ENCODE measurements around the gene LAMTOR1.
A peak's percentile ranks its signal among the peaks of the same experiment; 100 is the strongest.

LAMTOR1 gene

DNA sequence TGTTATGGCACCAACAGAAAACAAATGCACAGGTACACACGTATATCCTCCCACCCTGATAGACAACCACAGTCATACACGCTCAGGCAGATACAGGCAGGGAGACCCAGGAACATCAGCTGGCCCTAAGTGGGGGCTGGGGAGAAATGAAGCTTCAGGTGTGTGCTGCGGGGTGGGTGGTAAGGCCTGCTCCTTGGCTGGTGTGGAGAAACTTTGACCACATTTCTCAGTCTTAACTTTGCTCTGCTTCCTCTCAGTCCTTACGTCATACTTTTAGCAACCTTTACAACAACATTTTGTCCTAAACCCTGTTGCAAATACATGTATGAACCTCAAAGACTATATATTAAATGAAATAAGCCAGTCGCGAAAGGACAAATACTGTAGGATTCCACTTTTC lies 16.1 kb upstream of the LAMTOR1 start:
- no peak for DNase-seq (ENCODE audit: low read depth, low spot score)

- no peak for DNase-seq (ENCODE audit: low read depth, low spot score)
Measured at GRCh38 chr11:72116019-72116755, 13.1 kb upstream of the LAMTOR1 start.

GRCh38 chr11:72114570-72114969 lies 11.5 kb upstream of the LAMTOR1 start:
- no peak for DNase-seq (ENCODE audit: low read depth, low spot score)

DNA sequence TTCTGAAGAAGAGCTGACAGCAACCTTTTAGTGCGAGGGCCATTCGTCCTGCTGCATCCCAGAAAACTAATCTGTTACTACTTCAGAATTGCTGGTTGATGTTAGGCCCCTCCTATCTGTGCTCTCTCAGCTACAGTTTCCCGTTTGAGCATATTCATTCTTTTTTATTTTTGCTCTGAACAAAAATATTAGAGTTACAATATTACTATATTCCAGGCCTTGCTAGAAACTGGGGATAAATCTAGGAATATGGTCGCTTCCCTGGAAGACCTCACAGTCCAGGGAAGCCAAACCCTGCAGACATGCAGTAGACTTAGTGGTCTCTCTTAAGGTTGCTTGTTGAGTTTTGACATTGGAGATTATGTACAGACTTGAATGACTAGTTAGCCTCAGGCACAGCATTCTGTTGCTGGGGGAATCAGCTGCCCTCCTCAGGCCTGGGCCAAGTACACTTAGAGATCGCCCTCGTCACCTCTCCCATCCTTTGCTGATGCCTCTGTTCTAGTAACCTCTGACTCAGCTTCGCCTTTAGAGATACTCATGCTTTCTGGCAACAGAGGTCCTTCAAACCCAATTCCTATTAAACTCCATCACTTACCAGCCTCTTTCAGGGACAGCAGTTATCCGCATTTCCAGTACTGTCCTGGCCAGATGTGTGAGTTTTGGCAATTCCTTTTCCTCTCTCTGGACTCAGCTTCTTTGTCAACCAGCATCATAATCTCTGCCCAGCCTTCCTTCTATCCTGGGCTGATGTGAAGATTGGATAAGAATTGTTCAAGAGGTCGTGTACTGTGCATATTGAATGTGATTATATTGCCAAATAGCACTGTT lies 10.1 kb upstream of the LAMTOR1 start:
- no peak for DNase-seq (ENCODE audit: low read depth, low spot score)

GRCh38 chr11:72112143-72112977 lies 9.3 kb upstream of the LAMTOR1 start, which contains the start of gene ANAPC15:
Gene ANAPC15 (minus strand): TSS chr11:72112695. CDS start chr11:72111276, 1,419 bp downstream.
- DNase-seq (ENCODE audit: low read depth, low spot score) = peak; percentile 99

DNA sequence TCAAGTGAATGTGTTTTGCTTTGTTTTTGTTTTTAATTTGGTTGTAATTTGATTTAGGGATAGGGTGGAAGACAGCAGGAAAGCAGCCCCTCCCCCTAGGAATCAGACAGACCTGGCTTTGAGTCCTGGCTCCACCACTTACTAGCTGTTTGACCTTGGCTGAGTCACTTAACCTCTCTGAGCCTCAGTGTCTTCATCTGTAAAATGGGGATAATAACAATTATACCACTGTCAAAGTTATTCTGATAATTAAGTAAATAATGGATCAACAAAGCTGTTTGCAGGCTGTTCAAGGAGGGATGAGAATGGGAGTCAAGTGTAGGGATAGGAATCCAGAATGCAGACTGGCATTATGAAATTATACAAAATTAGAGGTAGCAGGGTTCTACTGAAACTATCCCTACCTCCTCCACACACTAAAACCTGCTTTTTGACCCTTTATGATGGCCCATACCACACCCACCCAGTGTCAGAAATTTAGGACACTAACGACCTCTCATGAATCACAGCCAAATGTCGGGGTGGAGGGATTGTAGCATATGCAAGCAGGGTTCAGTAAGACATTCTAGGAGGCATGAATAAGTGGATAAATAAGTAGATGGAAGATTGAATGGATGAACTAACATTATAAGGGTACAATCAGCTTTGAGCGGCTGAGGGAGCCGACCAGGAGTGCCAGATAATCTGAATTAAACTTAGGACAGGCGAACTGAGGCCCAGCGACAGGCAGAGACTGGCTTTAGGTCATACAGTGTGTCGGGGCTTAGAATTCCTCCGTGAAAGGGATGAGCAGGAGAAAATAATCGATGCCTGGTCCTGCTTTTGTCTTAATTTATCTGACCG lies 8.4 kb upstream of the LAMTOR1 start:
- DNase-seq (ENCODE audit: low read depth, low spot score) = no peak

- no peak for DNase-seq (ENCODE audit: low read depth, low spot score)
Measured at GRCh38 chr11:72105888-72106287, 2.8 kb upstream of the LAMTOR1 start, which contains the start of gene TOMT. Gene TOMT (plus strand): TSS chr11:72105924. CDS start chr11:72105952, 28 bp downstream.

DNA sequence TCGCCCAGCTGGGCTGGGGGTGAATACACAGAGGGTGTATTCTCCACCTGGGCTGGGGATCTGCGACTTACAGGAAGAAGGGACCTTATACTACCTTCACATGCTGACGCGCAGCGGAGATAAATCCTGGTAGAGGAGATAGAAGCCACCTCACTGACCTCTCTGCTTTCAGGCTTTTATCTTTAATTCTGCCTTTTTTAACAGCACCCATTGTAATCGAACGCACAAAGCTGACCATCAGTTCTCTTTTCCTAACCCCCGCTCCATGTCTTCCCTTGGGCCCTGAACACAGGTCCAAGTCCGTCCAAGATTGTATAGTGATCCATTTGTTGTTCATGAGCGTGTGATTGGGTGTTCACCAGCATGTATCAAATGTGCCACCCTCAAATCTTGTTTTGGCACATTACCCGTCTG lies 664 bp upstream of the LAMTOR1 start:
- no peak for DNase-seq (ENCODE audit: low read depth, low spot score)

- DNase-seq (ENCODE audit: low read depth, low spot score) = no peak
Measured at GRCh38 chr11:72102631-72102945, 509 bp downstream of the LAMTOR1 start.

- peak; percentile 22 for DNase-seq (ENCODE audit: low read depth, low spot score)
Measured at GRCh38 chr11:72102162-72102561, 935 bp downstream of the LAMTOR1 start.

- DNase-seq (ENCODE audit: low read depth, low spot score) = no peak
Measured at GRCh38 chr11:72100462-72100861, 2.6 kb downstream of the LAMTOR1 start.

- DNase-seq (ENCODE audit: low read depth, low spot score) = no peak
Measured at GRCh38 chr11:72100009-72100408, 3.1 kb downstream of the LAMTOR1 start.

DNA sequence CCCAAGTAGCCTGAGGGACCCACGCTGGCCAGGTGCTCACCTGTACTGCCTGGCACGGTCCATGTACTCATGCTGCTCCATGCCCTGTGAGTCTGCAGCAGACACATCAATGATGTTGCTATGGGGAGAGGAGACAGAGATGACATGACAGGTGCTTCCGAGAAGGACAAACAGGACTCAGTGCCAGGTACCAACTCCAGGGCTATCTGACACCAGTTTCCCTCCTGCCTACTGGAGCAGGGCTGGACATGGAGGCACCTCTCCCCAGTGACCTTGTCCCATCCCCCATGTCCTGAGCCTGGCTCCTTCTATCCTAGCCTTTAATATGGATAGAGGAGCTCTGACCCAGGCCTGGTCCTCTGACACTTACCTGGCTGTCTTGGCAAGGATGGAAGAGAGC lies 4.4 kb downstream of the LAMTOR1 start:
- no peak for DNase-seq (ENCODE audit: low read depth, low spot score)

- DNase-seq (ENCODE audit: low read depth, low spot score) = peak; percentile 78
Measured at GRCh38 chr11:72091292-72091691, 11.8 kb downstream of the LAMTOR1 start.

DNA sequence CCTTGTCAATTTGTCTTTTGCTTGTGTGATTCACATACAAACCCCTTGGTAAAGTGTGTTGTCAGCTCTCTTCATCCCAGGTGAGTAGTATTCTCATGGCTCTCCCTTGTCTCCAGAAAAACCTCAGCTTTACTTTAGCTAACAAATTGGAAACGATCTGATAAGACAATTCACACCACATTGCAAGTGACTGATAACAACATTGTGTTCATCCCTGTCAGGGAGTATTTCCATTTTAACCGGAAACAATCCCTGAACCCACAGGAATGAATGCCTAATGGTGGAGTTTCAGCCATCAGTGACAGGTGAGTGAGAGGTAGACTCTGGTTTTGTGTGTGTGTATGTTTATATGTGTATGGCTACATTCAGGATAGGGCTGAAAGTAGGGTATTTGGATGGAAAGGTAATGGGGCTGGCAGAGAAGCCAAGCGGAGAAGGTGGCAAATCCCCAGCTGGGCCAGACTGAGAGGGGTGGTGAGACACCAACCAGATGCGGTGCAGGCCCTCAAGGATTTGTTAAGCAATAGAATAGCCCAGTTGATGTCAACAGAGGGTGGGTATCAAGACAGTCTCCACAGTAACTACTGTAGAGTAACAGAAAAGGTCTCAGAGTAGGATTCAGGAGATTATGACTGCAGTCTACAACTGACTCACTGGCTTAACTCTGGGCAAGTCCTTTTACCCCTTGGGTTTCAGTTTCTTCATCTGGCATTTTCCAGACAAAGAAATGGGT lies 14.9 kb downstream of the LAMTOR1 start:
- DNase-seq (ENCODE audit: low read depth, low spot score) = no peak

- peak; percentile 23 for DNase-seq (ENCODE audit: low read depth, low spot score)
Measured at GRCh38 chr11:72085621-72086351, 17.3 kb downstream of the LAMTOR1 start.

DNA sequence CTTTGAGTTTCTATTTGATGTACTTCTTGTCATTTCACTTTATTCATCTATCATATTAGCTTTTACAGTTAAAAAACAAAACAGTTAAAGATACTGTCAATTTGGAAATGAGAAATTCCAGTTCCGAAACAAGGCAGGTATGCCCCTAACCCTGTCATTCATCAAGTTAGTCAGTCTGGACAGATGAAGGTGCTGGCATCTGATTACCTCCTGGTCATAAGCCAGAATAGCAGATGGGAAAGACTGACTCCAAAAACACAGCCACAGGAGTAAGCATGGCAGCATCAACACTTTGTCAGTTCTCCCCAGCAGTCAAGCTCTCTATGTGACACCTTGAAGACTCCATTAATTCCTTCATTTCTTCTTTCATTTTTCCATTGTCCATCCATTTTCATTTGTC lies 18.1 kb downstream of the LAMTOR1 start:
- no peak for DNase-seq (ENCODE audit: low read depth, low spot score)

DNA sequence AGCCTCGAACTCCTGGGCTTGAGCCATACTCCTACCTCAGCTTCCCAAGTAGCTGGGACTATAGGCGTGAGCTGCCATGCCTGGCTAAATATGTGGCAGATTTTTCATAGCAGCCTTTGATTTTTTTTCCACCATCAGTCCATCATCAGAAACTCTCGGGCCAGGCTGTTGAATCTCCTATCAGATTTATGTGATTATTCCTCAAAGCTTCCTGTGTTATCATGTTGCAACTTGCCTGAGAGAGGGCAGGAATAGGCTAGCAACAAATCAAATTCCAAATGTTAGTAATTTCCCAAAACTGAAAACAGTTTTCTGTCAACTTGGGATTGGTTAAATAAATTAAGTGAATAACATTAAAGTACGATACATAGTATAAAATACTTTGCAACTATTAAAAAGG lies 19.0 kb downstream of the LAMTOR1 start:
- DNase-seq (ENCODE audit: low read depth, low spot score) = no peak

GRCh38 chr11:72083414-72083813 lies 19.7 kb downstream of the LAMTOR1 start:
- no peak for DNase-seq (ENCODE audit: low read depth, low spot score)

All from astrocyte of the hippocampus (primary cell).